ENCODE results near the gene NSUN2.
"Not testable (repeated sequence)": the region's sequence is repeated elsewhere in the genome, so short reads cannot be mapped to it uniquely, and the experiment has no call there.

The NSUN2 gene

GRCh38 chr5:6581559-6582426 lies 51.1 kb downstream of the NSUN2 start:
- no peak for FAIRE-seq

- no peak for FAIRE-seq
Observed at GRCh38 chr5:6581090-6581489, 51.8 kb downstream of the NSUN2 start.

- no peak for FAIRE-seq
Observed at GRCh38 chr5:6579535-6579934, 53.3 kb downstream of the NSUN2 start.

- FAIRE-seq = no peak
Observed at GRCh38 chr5:6578676-6579343, 54.0 kb downstream of the NSUN2 start.

- FAIRE-seq = no peak
Observed at GRCh38 chr5:6576861-6577501, 55.9 kb downstream of the NSUN2 start.

GRCh38 chr5:6574537-6575245 lies 58.2 kb downstream of the NSUN2 start:
- no peak for FAIRE-seq

GRCh38 chr5:6574111-6574510 lies 58.7 kb downstream of the NSUN2 start:
- FAIRE-seq = no peak

GRCh38 chr5:6573651-6574101 lies 59.2 kb downstream of the NSUN2 start:
- no peak for FAIRE-seq

- FAIRE-seq = no peak
Observed at GRCh38 chr5:6572825-6573380, 59.9 kb downstream of the NSUN2 start.

- FAIRE-seq = no peak
Observed at GRCh38 chr5:6572086-6572824, 60.6 kb downstream of the NSUN2 start.

GRCh38 chr5:6571607-6572006 lies 61.2 kb downstream of the NSUN2 start:
- not testable (repeated sequence) for FAIRE-seq

- FAIRE-seq = no peak
Observed at GRCh38 chr5:6570530-6570929, 62.3 kb downstream of the NSUN2 start.

GRCh38 chr5:6568889-6569288 lies 64.0 kb downstream of the NSUN2 start:
- FAIRE-seq = no peak

GRCh38 chr5:6568383-6568782 lies 64.5 kb downstream of the NSUN2 start:
- FAIRE-seq = no peak

- FAIRE-seq = no peak
Observed at GRCh38 chr5:6567835-6568234, 65.0 kb downstream of the NSUN2 start.

GRCh38 chr5:6567068-6567467 lies 65.8 kb downstream of the NSUN2 start:
- FAIRE-seq = no peak

- FAIRE-seq = no peak
Observed at GRCh38 chr5:6565492-6565891, 67.4 kb downstream of the NSUN2 start.

GRCh38 chr5:6557807-6558575 lies 74.9 kb downstream of the NSUN2 start:
- no peak for FAIRE-seq

- FAIRE-seq = no peak
Observed at GRCh38 chr5:6556802-6557102, 76.1 kb downstream of the NSUN2 start.

- FAIRE-seq = no peak
Observed at GRCh38 chr5:6556089-6556801, 76.6 kb downstream of the NSUN2 start.

- FAIRE-seq = no peak
Observed at GRCh38 chr5:6554812-6555211, 78.0 kb downstream of the NSUN2 start.
